Activated CD4-positive, alpha-beta T cell treated with anti-CD3 and anti-CD28 coated beads for 4 hours (primary cell): ENCODE measurements around the gene HLA-DRB1.
"Not testable (repeated sequence)": the region's sequence is repeated elsewhere in the genome, so short reads cannot be mapped to it uniquely, and the experiment has no call there.

Experiments
- DNase-seq, 2 donors: peaks; one replicate each; pipeline ENCODE4 v3.0.0-alpha.2; 2020

Gene HLA-DRB1

GRCh38 chr6:32589596-32590449, at the start of gene HLA-DRB1:
HLA-DRB1 (minus strand) TSS chr6:32589848; CDS start chr6:32589742, 106 bp downstream.
- DNase-seq = peak in 1 of 2 donors; percentile 4

- DNase-seq = no peak
These were observed 49.0 kb upstream of the HLA-DRB1 start for GRCh38 chr6:32638532-32639219.

GRCh38 chr6:32637883-32638282, 48.2 kb upstream of the HLA-DRB1 start:
- no peak for DNase-seq

- no peak for DNase-seq
These were observed 47.7 kb upstream of the HLA-DRB1 start, which contains the start of gene HLA-DQA1 for GRCh38 chr6:32637219-32637880. HLA-DQA1 (plus strand) TSS chr6:32637406; CDS start chr6:32637459, 53 bp downstream.

GRCh38 chr6:32635526-32636123, 46.0 kb upstream of the HLA-DRB1 start:
- DNase-seq = no peak

- not testable (repeated sequence) for DNase-seq
These were observed 40.1 kb upstream of the HLA-DRB1 start for GRCh38 chr6:32629793-32630192.

GRCh38 chr6:32627831-32628230, 38.2 kb upstream of the HLA-DRB1 start:
- peak in 1 of 2 donors; percentile 16 for DNase-seq

- no peak for DNase-seq
These were observed 37.6 kb upstream of the HLA-DRB1 start for GRCh38 chr6:32627249-32627648.

- no peak for DNase-seq
These were observed 35.5 kb upstream of the HLA-DRB1 start for GRCh38 chr6:32625137-32625536.

GRCh38 chr6:32624565-32624964, 34.9 kb upstream of the HLA-DRB1 start:
- DNase-seq = no peak

- DNase-seq = peak in 1 of 2 donors; percentile 1
These were observed 34.0 kb upstream of the HLA-DRB1 start for GRCh38 chr6:32623693-32624092.

GRCh38 chr6:32622545-32623401, 33.1 kb upstream of the HLA-DRB1 start:
- peak; percentile 43 to 59 for DNase-seq

GRCh38 chr6:32621372-32621771, 31.7 kb upstream of the HLA-DRB1 start:
- no peak for DNase-seq

GRCh38 chr6:32617751-32618150, 28.1 kb upstream of the HLA-DRB1 start:
- DNase-seq = no peak

GRCh38 chr6:32615885-32616532, 26.4 kb upstream of the HLA-DRB1 start:
- DNase-seq = no peak

GRCh38 chr6:32614366-32615081, 24.9 kb upstream of the HLA-DRB1 start:
- DNase-seq = no peak

- DNase-seq = no peak
These were observed 23.8 kb upstream of the HLA-DRB1 start for GRCh38 chr6:32613475-32613874.

GRCh38 chr6:32610682-32611296, 21.1 kb upstream of the HLA-DRB1 start:
- DNase-seq = no peak

- DNase-seq = peak; percentile 41 to 67
These were observed 20.3 kb upstream of the HLA-DRB1 start for GRCh38 chr6:32609731-32610640.
